Stomach smooth muscle (tissue), 2 donors: Measurements from ENCODE around the gene KLRF1.
"Not testable (repeated sequence)": the region's sequence is repeated elsewhere in the genome, so short reads cannot be mapped to it uniquely, and the experiment has no call there.

Source experiments
- H3K27ac ChIP-seq: one replicate; pipeline ENCODE4 v1.7.0; 2013; ENCODE audit warnings: mild to moderate bottlenecking, low read length, inconsistent platforms
- H3K27me3 ChIP-seq, 2 donors: one replicate each; pipeline ENCODE4 v1.7.0; 2013; ENCODE audit warnings: low read length in 2 of 2; ENCODE audit not compliant: insufficient read depth in 2 of 2, control insufficient read depth in 1 of 2
- H3K36me3 ChIP-seq, 2 donors: one replicate each; pipeline ENCODE4 v1.7.0; 2013; ENCODE audit warnings: low read length in 2 of 2; ENCODE audit not compliant: control insufficient read depth in 2 of 2, insufficient read depth in 2 of 2
- H3K4me1 ChIP-seq: one replicate; pipeline ENCODE4 v1.7.0; 2013; ENCODE audit warnings: low read length; ENCODE audit not compliant: control insufficient read depth, insufficient read depth
- H3K4me3 ChIP-seq, 2 donors: one replicate each; pipeline ENCODE4 v1.7.0; 2013; ENCODE audit warnings: low read length in 2 of 2
- H3K9ac ChIP-seq, 2 donors: one replicate each; pipeline ENCODE4 v1.7.0; 2013; ENCODE audit warnings: low read length in 2 of 2, mild to moderate bottlenecking in 1 of 2
- H3K9me3 ChIP-seq, 2 donors: one replicate each; pipeline ENCODE4 v1.7.0; 2013; ENCODE audit warnings: low read length in 2 of 2; ENCODE audit not compliant: control insufficient read depth in 2 of 2
- donor health status: healthy.
- donor health status: Pancreatic carcinoma.

The KLRF1 gene

GRCh38 chr12:9870286-9870866 lies 43.1 kb downstream of the KLRF1 start:
- Histone ChIP-seq H3K27ac (peak overlapping the region; percentile 63), H3K9me3 (no peaks in the 10 kb centered on the region), H3K4me3 (peak overlapping the region; percentile 61 to 73), H3K9ac (peak overlapping the region; percentile 66), H3K36me3 (no peaks in the 10 kb centered on the region), H3K27me3 (no peaks in the 10 kb centered on the region), H3K4me1 (no peaks in the 10 kb centered on the region)

- no peak overlapping the region for H3K27ac ChIP-seq
- no peak overlapping the region for H3K4me3 ChIP-seq
- H3K36me3 ChIP-seq = no peaks in the 10 kb centered on the region
- no peak overlapping the region for H3K9ac ChIP-seq
- no peaks in the 10 kb centered on the region for H3K4me1 ChIP-seq
- H3K9me3 ChIP-seq = no peaks in the 10 kb centered on the region
- H3K27me3 ChIP-seq = no peaks in the 10 kb centered on the region
These were observed 44.9 kb downstream of the KLRF1 start for GRCh38 chr12:9872162-9872561.

- H3K9ac ChIP-seq = no peak overlapping the region
- H3K36me3 ChIP-seq = no peaks in the 10 kb centered on the region
- no peaks in the 10 kb centered on the region for H3K27me3 ChIP-seq
- H3K4me1 ChIP-seq = no peaks in the 10 kb centered on the region
- H3K4me3 ChIP-seq = no peak overlapping the region
- no peaks in the 10 kb centered on the region for H3K9me3 ChIP-seq
- no peak overlapping the region for H3K27ac ChIP-seq
These were observed 45.5 kb downstream of the KLRF1 start for GRCh38 chr12:9872742-9873141.

- H3K9me3 ChIP-seq, H3K4me1 ChIP-seq, H3K36me3 ChIP-seq, H3K9ac ChIP-seq, H3K27ac ChIP-seq, H3K4me3 ChIP-seq, H3K27me3 ChIP-seq: not testable (repeated sequence)
These were observed 48.8 kb downstream of the KLRF1 start for GRCh38 chr12:9876120-9876519.

GRCh38 chr12:9880532-9881078 lies 53.3 kb downstream of the KLRF1 start:
- no peak overlapping the region for H3K4me3 ChIP-seq
- no peak overlapping the region for H3K27ac ChIP-seq
- no peaks in the 10 kb centered on the region for H3K36me3 ChIP-seq
- no peaks in the 10 kb centered on the region for H3K4me1 ChIP-seq
- H3K9me3 ChIP-seq = no peaks in the 10 kb centered on the region
- no peaks in the 10 kb centered on the region for H3K27me3 ChIP-seq
- H3K9ac ChIP-seq = no peak overlapping the region

GRCh38 chr12:9881246-9881645 lies 54.0 kb downstream of the KLRF1 start, which contains the start of gene KLRF2:
Gene KLRF2, plus strand, starts transcription at chr12:9881489. Its CDS starts 107 bp downstream, at chr12:9881596.
- H3K27me3 ChIP-seq = no peaks in the 10 kb centered on the region
- no peak within 1 kb of the TSS for H3K9ac ChIP-seq
- H3K4me1 ChIP-seq = no peaks in the 10 kb centered on the region
- H3K27ac ChIP-seq = no peak within 1 kb of the TSS
- H3K36me3 ChIP-seq = no peaks in the 10 kb centered on the region
- H3K9me3 ChIP-seq = no peaks in the 10 kb centered on the region
- no peak within 1 kb of the TSS for H3K4me3 ChIP-seq

GRCh38 chr12:9881988-9882387 lies 54.7 kb downstream of the KLRF1 start:
- H3K9ac ChIP-seq = no peak overlapping the region
- no peaks in the 10 kb centered on the region for H3K27me3 ChIP-seq
- H3K36me3 ChIP-seq = no peaks in the 10 kb centered on the region
- H3K9me3 ChIP-seq = no peaks in the 10 kb centered on the region
- H3K4me1 ChIP-seq = no peaks in the 10 kb centered on the region
- H3K4me3 ChIP-seq = no peak overlapping the region
- no peak overlapping the region for H3K27ac ChIP-seq

- H3K4me3 ChIP-seq = no peak overlapping the region
- no peak overlapping the region for H3K27ac ChIP-seq
- H3K9me3 ChIP-seq = no peaks in the 10 kb centered on the region
- H3K4me1 ChIP-seq = no peaks in the 10 kb centered on the region
- H3K36me3 ChIP-seq = no peaks in the 10 kb centered on the region
- H3K9ac ChIP-seq = no peak overlapping the region
- H3K27me3 ChIP-seq = no peaks in the 10 kb centered on the region
These were observed 55.9 kb downstream of the KLRF1 start for GRCh38 chr12:9883175-9883574.

- Histone ChIP-seq H3K9ac (no peak overlapping the region), H3K4me1 (no peaks in the 10 kb centered on the region), H3K9me3 (no peaks in the 10 kb centered on the region), H3K4me3 (no peak overlapping the region), H3K27me3 (no peaks in the 10 kb centered on the region), H3K27ac (no peak overlapping the region), H3K36me3 (no peaks in the 10 kb centered on the region)
These were observed 61.5 kb downstream of the KLRF1 start for GRCh38 chr12:9888665-9889273.
